SJCRH30 (cell line): ENCODE measurements around the gene C1QTNF8. TPM values are rescaled to one million over a fixed set of nuclear protein-coding genes. Genes with fewer than 3 reads are reported as not detected.
A peak's percentile ranks its signal among the peaks of the same experiment; 100 is the strongest.

ENCODE experiments used
- DNase-seq, 2 experiments: peaks; one replicate each; pipeline ENCODE4 v3.0.0-alpha.2; 2015 to 2020
- H3K27ac ChIP-seq: fragments of 250-450 bp; sonication (Bioruptor Pico); 2 replicates; pipeline ENCODE4 v1.5.1; 2020; ENCODE audit warnings: mild to moderate bottlenecking, moderate library complexity
- H3K27me3 ChIP-seq: fragments of 250-450 bp; sonication (Bioruptor Pico); 2 replicates; pipeline ENCODE4 v1.5.1; 2020; ENCODE audit warnings: mild to moderate bottlenecking, moderate library complexity
- H3K36me3 ChIP-seq: fragments of 250-450 bp; sonication (Bioruptor Pico); 2 replicates; pipeline ENCODE4 v1.5.1; 2020; ENCODE audit warnings: mild to moderate bottlenecking, moderate library complexity
- H3K4me1 ChIP-seq: fragments of 250-450 bp; sonication (Bioruptor Pico); 2 replicates; pipeline ENCODE4 v1.5.1; 2020; ENCODE audit warnings: mild to moderate bottlenecking, moderate library complexity
- H3K4me3 ChIP-seq: fragments of 250-450 bp; sonication (Bioruptor Pico); 2 replicates; pipeline ENCODE4 v1.5.1; 2020; ENCODE audit warnings: mild to moderate bottlenecking, moderate library complexity
- H3K9me3 ChIP-seq: fragments of 250-450 bp; sonication (Bioruptor Pico); replicated peaks from 2 replicates; pipeline ENCODE4 v1.5.1; 2020; ENCODE audit warnings: mild to moderate bottlenecking, moderate library complexity
- total RNA-seq: library from RNA; depleted of rRNA; stranded (reverse); fragments of >200 nt; shearing (Covaris generic); gene quantifications from 2 replicates; pipeline ENCODE4 v1.2.3, GENCODE V29; 2014

Gene C1QTNF8
- total RNA-seq, 1 experiment from 2014 or later, result not detected

DNA sequence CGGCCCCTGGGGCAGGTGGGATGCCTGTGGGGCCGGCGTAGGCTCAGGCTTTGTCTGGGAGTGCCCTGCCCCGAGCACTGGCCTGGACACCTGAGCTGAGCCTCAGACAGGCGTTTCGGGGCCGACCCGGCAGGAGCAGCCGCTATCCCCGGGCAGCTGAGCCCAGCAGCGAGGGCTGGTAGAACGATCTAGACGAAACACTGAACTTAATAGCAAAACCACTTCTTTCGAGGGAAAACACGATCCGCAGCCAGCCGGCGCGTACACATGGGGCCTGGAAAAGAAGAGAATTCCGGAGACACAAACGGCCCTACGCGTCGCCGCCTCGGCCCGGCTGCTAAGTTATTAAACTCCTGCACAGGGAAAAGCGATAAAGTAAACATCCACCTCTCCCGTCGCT lies 45.5 kb downstream of the C1QTNF8 start:
- no peak overlapping the region for H3K4me3 ChIP-seq
- no peaks in the 10 kb centered on the region for H3K36me3 ChIP-seq
- no peaks in the 10 kb centered on the region for H3K27me3 ChIP-seq
- H3K9me3 ChIP-seq, result no peaks in the 10 kb centered on the region
- H3K4me1 ChIP-seq, result peaks cover 76% of the 10 kb centered on the region
- DNase-seq, result no peak
- no peak overlapping the region for H3K27ac ChIP-seq

DNA sequence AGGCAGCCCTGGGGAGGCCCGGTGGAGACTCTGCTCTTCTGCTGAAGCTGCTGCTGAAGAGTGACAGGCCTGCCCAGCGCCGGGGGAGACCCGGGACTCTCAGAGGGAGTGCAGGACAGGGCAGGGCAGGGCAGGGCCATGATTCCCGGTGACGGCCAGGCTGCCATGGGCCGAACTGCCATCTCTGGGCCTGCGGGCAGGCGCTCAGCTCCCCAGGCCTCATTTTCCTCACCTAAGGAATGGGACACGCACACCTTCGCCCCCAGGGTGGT lies 46.1 kb downstream of the C1QTNF8 start:
- peaks cover 76% of the 10 kb centered on the region for H3K4me1 ChIP-seq
- H3K4me3 ChIP-seq, result no peak overlapping the region
- no peaks in the 10 kb centered on the region for H3K9me3 ChIP-seq
- no peak for DNase-seq
- H3K27ac ChIP-seq, result no peak overlapping the region
- H3K36me3 ChIP-seq, result no peaks in the 10 kb centered on the region
- no peaks in the 10 kb centered on the region for H3K27me3 ChIP-seq

DNA sequence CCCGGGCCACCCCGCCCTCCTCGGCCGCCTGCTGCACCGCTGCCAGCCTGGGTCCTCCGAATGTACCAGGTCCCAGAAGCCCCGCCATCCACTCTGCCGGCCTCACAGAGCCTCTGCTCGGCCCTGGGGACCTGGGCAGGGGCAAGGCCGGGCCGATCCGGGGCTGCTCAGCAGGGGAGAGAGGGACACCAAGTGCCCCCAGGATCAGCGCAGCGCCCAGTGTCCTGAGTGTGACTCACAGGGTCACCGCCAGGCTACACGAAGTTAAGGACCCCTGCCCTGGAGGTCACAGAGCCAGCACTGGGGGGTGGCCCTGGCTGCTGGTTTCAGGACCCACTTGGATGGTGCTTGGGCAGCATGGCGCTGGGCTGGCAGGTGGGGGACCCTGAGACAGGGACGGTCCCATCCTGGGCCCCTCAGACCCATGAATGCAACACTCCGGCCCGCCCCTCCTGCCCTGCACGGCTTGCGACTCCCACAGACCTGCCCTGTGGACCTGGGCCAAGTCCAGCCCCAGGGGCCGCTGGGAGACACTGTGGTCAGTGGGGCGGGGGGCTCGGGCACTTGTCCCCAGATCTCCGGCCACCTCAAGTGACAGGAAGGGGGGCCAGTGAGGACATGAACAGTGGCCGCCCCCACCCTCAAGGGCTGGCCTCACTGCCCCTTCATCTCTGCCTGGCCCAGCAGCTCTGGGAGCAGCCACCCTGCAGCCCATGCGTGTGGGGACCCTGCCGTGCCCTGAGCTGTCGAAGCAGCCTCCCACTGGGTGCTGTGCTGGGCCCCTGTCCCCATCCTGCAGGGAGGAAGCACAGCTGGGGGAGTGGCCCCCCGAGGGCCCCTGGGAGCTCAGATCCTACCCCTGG lies 46.7 kb downstream of the C1QTNF8 start:
- Histone ChIP-seq H3K27ac (peak overlapping the region; percentile 85), H3K9me3 (no peaks in the 10 kb centered on the region), H3K27me3 (no peaks in the 10 kb centered on the region), H3K4me3 (peak overlapping the region; percentile 42), H3K36me3 (no peaks in the 10 kb centered on the region), H3K4me1 (peaks cover 76% of the 10 kb centered on the region)
- DNase-seq, result no peak

DNA sequence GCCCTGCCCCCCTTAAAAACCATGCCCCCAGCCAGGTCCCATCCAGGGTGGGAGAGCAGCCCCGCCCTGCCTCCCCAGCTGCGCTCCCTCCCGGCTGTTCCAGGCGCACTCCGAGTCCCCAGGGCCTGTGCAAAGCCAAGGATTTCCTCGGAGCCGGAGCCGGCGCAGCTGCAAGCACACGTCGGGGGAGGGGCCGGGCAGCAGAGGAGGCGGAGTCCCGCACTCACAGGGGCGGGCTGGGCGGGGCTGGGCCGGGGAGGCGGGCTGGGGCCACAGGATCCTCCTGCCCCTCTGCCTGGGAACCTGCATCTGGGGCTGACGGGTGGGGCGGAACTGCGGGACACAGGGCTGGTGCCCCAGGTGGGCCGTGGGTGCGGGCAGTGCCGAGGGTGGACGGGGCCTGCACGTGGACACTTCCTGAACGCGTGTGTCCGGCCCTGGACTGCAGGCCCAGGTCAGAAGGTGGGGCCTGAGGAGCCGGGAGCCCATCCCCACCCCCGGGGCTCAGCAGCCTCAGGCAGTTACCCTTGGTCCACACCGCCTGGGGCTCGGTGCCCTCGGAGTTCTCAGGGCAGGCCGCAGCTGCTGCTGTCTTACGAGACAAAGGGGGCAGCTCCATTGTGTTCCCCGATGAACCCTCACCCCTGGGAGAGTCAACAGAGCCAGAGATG lies 47.5 kb downstream of the C1QTNF8 start:
- peak overlapping the region; percentile 42 for H3K4me3 ChIP-seq
- H3K4me1 ChIP-seq, result peaks cover 68% of the 10 kb centered on the region
- H3K27ac ChIP-seq, result peak overlapping the region; percentile 85
- H3K27me3 ChIP-seq, result no peaks in the 10 kb centered on the region
- H3K9me3 ChIP-seq, result no peaks in the 10 kb centered on the region
- DNase-seq, result peak; percentile 96 to 97
- H3K36me3 ChIP-seq, result no peaks in the 10 kb centered on the region

DNA sequence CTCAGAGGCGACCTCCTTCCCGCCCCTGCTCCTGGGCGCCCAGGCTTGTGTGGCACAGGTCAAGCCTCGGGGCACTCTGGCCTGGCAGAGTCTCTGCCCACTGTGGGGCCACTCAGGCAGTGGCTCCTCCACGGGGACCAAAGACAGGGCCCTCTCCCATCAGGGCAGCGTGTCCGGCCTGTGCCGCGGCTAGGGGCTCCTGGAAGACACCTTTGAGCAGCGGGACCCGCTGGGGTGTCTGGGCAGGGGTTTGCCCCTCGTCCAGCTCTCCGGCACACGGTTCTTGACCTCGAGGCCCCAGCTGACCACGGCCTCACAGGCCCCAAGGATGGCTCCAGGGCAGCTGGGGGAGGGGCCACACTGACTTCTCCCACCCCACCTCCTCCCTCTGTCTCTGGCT lies 48.2 kb downstream of the C1QTNF8 start:
- H3K27me3 ChIP-seq, result no peaks in the 10 kb centered on the region
- no peak overlapping the region for H3K4me3 ChIP-seq
- DNase-seq, result no peak
- peaks cover 63% of the 10 kb centered on the region for H3K4me1 ChIP-seq
- peak overlapping the region; percentile 85 for H3K27ac ChIP-seq
- H3K9me3 ChIP-seq, result no peaks in the 10 kb centered on the region
- H3K36me3 ChIP-seq, result no peaks in the 10 kb centered on the region

DNA sequence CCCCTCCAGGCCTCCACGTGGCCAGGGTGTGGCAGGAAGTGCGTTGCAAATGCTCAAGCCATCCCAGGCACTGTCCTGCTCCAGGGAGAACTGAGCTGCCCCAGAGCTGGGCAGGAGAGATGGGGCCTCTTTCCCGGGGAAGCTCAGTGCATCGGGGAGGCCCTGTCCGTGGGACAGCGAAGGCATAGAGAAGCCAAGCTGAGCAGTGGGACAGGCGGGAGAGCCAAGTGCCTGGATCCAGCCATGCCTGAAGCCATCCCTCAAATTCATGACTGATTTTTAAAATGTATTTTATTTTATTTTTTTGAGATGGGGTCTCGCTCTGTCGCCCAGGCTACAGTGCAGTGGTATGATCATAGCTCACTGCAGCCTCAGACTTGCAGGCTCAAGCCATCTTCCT lies 48.9 kb downstream of the C1QTNF8 start:
- Histone ChIP-seq H3K36me3 (no peaks in the 10 kb centered on the region), H3K4me1 (peaks cover 63% of the 10 kb centered on the region), H3K4me3 (no peak overlapping the region), H3K27ac (peak overlapping the region; percentile 85), H3K27me3 (no peaks in the 10 kb centered on the region), H3K9me3 (no peaks in the 10 kb centered on the region)
- peak in 1 of 2 experiments; percentile 54 for DNase-seq

DNA sequence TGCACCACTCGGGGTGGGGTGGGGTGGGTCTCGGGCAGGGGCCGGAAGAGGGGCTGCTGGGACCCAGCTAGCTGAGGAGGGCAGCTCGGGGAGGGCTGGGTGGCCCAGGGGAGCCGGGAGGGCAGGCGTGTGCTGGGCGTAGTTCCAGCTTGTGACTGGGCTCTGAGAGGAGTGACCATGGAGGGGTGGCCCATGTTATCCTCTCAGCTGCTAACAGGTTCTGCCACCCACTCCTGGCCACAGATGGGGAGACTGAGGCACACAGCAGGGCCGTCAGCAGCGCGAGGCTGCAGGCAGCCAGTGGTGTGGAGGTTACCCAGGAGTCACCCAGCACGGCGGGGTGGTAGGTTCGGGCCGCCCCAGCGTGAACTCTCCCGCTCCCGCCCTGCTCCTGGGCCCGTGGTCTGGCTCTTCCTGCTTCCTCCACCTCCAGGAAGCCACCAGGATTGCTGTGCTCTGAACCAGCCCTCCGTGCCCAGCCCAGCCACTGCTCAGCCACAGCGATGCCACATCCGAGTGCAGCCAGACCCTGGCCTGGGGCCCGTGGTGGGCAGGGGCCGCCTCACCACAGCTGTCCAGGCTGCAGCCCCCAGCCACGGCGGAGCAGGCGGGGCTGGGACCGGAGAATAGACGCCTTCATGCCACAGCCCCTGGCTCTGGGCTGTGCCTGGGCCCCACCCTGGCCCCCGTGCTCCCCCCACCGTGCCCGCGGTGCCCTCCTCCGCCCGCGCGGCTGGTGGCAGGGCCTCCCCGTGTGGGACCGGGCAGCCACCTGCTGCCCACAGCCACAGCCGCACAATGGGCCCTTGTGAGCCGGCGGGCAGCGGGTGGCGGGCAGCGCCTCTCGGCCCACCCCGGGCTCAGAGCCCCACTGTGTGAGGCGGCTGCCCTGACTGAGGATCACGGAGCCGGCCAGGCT lies 49.8 kb downstream of the C1QTNF8 start:
- H3K27ac ChIP-seq, result peak overlapping the region; percentile 85
- H3K4me3 ChIP-seq, result peak overlapping the region; percentile 34
- H3K36me3 ChIP-seq, result no peaks in the 10 kb centered on the region
- peaks cover 6% of the 10 kb centered on the region for H3K9me3 ChIP-seq
- DNase-seq, result peak; percentile 73 to 75
- no peaks in the 10 kb centered on the region for H3K27me3 ChIP-seq
- H3K4me1 ChIP-seq, result peaks cover 65% of the 10 kb centered on the region

DNA sequence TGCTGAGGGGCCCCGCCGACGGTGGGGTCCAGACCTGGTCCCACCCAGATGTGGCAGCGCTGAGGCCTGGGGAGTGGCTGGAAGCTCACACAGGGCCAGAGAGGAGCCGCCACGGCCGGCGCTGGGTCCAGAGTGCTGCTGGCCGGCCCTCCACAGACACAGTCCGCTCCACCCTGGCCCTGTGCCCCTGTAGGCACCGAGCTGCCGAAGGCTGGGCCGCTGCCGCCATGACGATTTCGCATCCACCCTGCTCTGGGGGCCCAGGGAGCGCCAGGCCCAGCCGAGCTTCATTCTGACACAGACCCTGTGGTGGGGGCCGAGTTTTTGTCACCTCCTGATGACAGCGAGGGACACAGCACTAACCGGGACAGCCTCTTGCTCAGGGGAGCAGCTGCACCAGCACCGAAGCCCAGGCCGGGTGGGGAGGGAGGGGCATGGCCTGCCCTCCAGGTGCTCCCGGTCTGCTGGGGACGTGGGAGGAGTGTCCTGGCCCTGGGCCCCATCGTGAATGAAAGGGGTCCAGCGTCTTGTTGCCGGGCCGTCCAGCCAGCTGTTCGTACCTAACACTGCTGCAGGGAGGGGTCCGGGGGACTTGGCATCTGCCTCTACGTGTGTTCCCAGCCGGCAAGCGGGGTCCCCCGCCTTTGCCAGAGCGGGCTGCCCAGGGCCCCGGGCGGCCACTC lies 50.6 kb downstream of the C1QTNF8 start:
- no peaks in the 10 kb centered on the region for H3K27me3 ChIP-seq
- peak; percentile 94 to 95 for DNase-seq
- H3K4me3 ChIP-seq, result peak overlapping the region; percentile 34
- peaks cover 65% of the 10 kb centered on the region for H3K4me1 ChIP-seq
- H3K36me3 ChIP-seq, result no peaks in the 10 kb centered on the region
- H3K27ac ChIP-seq, result peak overlapping the region; percentile 85
- peaks cover 6% of the 10 kb centered on the region for H3K9me3 ChIP-seq

DNA sequence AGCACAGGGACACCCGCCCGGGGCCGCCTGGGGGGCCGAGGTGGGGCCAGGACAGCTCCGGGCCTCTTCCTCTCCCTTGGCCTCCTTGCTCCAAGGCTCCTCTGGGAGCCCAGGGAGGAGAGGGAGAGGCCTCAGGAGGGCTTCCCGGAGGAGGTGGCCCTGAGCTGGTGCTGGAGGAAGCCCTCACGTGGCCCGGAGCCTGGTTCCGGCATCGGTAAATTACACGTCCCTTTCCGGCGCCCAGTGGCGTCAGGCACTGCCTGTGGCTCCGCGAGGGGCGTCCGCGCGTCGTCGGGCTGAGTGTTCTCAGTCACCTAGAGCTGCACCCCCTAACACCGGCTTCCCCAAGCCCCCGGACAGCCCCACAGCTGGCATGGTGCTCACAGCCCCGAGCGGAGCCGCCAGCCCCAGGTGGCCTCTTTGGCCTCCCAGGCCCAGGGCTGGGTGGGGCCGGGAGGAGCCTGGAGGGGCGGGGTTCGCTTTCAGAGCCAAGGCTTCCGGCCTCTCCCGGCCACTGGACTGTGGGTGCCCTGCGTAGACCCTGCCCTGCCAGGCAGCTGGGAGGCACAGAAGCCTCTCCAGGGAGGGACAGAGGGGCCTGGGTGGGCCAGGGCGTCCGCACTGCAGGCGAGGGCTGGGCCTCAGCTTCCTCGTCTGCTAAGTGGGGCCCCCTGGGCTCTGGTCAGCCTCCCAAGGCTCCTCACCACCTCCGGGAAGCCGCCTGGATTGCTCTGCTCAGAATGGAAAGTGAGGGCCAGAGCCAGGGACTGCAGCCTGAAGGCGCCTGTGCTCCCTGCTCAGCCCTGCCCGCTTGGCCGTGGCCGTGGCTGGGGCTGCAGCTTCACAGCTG lies 51.4 kb downstream of the C1QTNF8 start:
- Histone ChIP-seq H3K4me3 (peak overlapping the region; percentile 34), H3K27ac (peak overlapping the region; percentile 85), H3K4me1 (peaks cover 58% of the 10 kb centered on the region), H3K27me3 (no peaks in the 10 kb centered on the region), H3K36me3 (no peaks in the 10 kb centered on the region), H3K9me3 (peaks cover 6% of the 10 kb centered on the region)
- peak; percentile 36 to 46 for DNase-seq

DNA sequence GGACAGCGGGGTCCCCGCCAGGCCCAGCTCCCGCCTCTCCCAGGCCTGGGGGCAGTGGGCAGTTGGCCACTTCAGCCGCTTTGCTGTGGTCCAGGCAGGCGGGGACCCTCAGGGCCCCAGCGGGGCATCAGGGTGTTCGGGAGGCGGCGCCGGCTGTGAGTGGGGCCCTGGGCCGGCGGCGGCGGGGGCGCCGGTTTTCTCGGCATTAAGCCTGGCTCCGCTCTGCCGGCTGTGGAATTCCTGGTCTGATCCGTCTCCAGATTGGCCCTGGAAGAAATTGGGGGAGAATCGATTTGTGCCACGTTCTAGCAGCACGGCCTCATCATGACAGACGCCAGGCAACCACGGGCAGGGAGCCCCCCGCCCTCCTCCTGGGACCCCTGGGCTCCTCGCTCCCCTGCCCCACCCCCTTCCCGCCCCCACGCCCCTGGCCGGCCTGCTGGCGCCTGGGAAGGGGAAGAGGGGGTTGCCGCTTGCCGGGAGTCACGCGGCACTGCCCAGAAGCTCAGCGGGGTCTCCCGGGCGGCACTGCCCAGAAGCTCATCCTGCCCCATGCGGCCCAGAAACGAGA lies 52.1 kb downstream of the C1QTNF8 start:
- Histone ChIP-seq H3K27ac (no peak overlapping the region), H3K4me1 (peaks cover 54% of the 10 kb centered on the region), H3K36me3 (no peaks in the 10 kb centered on the region), H3K9me3 (peaks cover 6% of the 10 kb centered on the region), H3K27me3 (no peaks in the 10 kb centered on the region), H3K4me3 (no peak overlapping the region)
- no peak for DNase-seq

DNA sequence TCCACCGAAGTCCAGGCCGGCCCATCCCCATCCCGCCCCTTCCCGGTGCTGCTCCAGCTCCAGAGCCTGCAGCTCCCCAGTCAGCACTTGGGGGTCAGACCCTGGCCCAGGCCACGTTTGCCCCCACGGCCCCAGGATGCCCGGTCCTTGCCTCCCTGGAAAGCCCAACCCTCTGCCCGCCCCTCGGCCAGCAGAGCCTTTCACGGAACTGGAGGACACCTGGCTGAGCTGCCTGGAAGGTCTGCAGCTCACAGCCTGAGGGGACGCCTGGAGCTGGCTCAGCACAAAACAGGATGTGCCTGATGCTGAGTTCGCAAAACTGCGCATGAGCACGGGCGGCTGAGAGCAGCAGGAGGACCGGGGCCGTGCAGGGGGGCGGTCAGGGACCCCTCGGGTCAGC lies 53.2 kb downstream of the C1QTNF8 start:
- Histone ChIP-seq H3K4me1 (peaks cover 55% of the 10 kb centered on the region), H3K27ac (peak overlapping the region; percentile 90), H3K4me3 (no peak overlapping the region), H3K36me3 (no peaks in the 10 kb centered on the region), H3K9me3 (peaks cover 6% of the 10 kb centered on the region), H3K27me3 (no peaks in the 10 kb centered on the region)
- no peak for DNase-seq

DNA sequence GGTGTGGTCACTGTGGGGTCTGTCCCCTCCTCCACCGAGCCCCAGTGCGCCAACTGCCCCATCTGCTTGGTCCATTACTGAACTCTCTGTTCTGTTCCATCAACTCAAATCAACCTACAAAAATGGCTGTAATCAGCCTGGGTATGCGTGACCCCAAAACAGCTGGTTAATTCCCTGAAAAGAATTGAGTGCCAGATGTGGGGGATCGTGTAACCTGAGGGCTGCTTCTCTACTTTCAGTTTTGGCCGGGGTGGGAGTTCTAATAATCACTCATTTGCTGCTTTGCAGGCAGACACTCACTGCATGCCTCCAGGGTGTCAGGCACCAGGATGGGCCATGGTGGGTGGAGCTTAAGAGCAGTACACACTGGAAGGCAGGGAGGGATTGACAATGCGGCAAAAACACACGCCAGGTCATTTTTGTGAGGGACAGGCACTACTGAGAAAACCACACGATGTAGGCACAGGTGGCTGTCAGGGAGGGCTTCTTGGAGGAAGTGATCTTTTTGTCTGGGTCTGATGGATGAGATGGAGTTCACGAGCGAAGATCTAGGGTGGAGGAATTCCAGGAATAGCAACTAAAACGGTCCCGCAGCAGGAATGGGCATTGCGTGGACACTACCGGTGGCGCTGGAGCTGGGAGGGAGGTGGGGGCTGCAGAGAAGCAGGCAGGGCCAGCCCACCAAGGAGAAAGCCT lies 53.8 kb downstream of the C1QTNF8 start:
- DNase-seq, result peak; percentile 91 to 94
- Histone ChIP-seq H3K27me3 (no peaks in the 10 kb centered on the region), H3K27ac (peak overlapping the region; percentile 90), H3K36me3 (no peaks in the 10 kb centered on the region), H3K4me3 (no peak overlapping the region), H3K9me3 (peaks cover 6% of the 10 kb centered on the region), H3K4me1 (peaks cover 52% of the 10 kb centered on the region)

DNA sequence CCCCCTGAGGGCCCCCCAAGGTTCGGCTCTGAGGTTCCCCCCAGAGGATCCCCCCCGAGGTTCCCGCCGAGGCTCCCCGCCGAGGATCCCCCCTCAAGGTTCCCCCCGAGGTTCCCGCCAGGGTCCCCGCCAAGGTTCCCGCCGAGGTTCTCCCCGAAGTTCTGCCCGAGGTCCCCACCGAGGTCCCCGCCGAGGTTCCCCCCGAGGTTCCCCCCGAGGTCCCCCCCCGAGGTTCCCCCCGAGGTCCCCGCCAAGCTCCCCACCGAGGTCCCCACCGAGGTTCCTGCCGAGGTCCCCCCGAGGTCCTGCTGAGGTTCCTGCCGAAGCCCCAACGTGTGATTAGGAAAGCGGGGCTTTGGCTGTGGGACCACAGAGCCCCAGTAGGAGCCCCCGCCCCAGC lies 55.7 kb downstream of the C1QTNF8 start:
- Histone ChIP-seq H3K27ac (no peak overlapping the region), H3K4me3 (no peak overlapping the region), H3K36me3 (no peaks in the 10 kb centered on the region), H3K4me1 (peaks cover 55% of the 10 kb centered on the region), H3K9me3 (peaks cover 6% of the 10 kb centered on the region), H3K27me3 (no peaks in the 10 kb centered on the region)
- DNase-seq, result no peak
